Measurements from ENCODE around the gene IL36B. TPM values are rescaled to one million over a fixed set of nuclear protein-coding genes. Genes with fewer than 3 reads are reported as not detected.

The IL36B gene
- total and polyA plus RNA-seq, 2 donors (not counting 1 experiment from before 2014, with no cell fraction given): not detected

DNA sequence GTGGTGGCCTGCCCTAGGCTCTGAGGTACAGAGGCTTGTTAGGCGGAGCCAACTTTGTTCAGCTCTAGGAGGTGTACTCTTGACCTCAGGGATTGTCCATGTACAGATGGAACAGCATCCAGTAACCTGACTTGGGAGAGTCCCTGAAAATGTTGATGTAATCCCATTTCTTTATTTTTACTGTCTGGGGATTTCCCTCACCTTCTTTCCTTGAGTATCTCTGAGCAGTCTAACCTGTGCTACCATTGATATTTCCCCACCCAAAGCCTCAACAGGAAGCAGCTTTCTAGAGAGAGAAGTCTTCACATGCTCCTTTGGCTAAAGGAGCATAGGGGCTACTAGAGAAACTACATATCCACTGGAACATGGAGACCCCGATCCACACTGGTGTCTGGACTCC is 37.0 kb downstream of the IL36B start:
- Histone ChIP-seq H3K36me3 (replicated peaks in 1 of 2; ENCODE audit: control extremely low read depth in 1 of 2, control insufficient read depth in 1 of 2, extremely low read depth in 1 of 2, insufficient read depth in 2 of 2, low read length in 1 of 2) (no peaks in the 10 kb centered on the region), H2AFZ (ENCODE audit: insufficient read depth, low read depth, low read length, poor library complexity, severe bottlenecking) (no peak overlapping the region), H4K20me1 (ENCODE audit: control insufficient read depth, insufficient read depth, low read length, poor library complexity, severe bottlenecking) (no peaks in the 10 kb centered on the region), H3K4me1 (ENCODE audit: control insufficient read depth in 2 of 2, insufficient read depth in 2 of 2, low read length in 2 of 2) (no peaks in the 10 kb centered on the region), H3K4me2 (replicated peaks; ENCODE audit: low read depth, low read length, poor library complexity, severe bottlenecking) (no peak overlapping the region), H3K27ac (ENCODE audit: low read length in 2 of 2) (no peak overlapping the region), H3K27me3 (replicated peaks in 1 of 4; ENCODE audit: control extremely low read depth in 1 of 4, control insufficient read depth in 3 of 4, insufficient read depth in 4 of 4, low read length in 3 of 4) (peaks cover 0 to 17% (median 7%) of the 10 kb centered on the region in 4 experiments), H3K4me3 (ENCODE audit: control extremely low read depth in 1 of 5, extremely low read depth in 1 of 5, insufficient read depth in 1 of 5, low read depth in 2 of 5, low read length in 4 of 5) (no peak overlapping the region), H3K9ac (ENCODE audit: low read length) (no peak overlapping the region), H3K9me3 (ENCODE audit: control extremely low read depth in 1 of 3, control insufficient read depth in 2 of 3, insufficient read depth in 1 of 3, low read length in 2 of 3) (no peaks in the 10 kb centered on the region), H3K79me2 (ENCODE audit: control insufficient read depth, insufficient read depth, low read length) (no peaks in the 10 kb centered on the region)
- CTCF ChIA-PET: no interaction called here
- H3K27me3 Mint-ChIP-seq: peaks cover 58% of the 10 kb centered on the region
- 87% methylated on average over 2 of the region's 2 CpGs for WGBS (ENCODE audit: insufficient coverage)
- H3K27ac Mint-ChIP-seq: no peak overlapping the region
- peaks cover 7% of the 10 kb centered on the region for H3K9me3 Mint-ChIP-seq (ENCODE audit: insufficient read depth)
- DNase-seq: no peak
- POLR2A ChIA-PET: no interaction called here
- intact Hi-C loops (cut with micrococcal nuclease): no loop called here
- ATAC-seq (ENCODE audit: low read depth): no peak
- no peaks in the 10 kb centered on the region for H3K4me1 Mint-ChIP-seq
- H3K4me3 Mint-ChIP-seq: no peak overlapping the region
- no peak for TF ChIP-seq EZH2 (IDR thresholded peaks at IDR 0.05; ENCODE audit: borderline replicate concordance, insufficient read depth, low read depth, low read length, poor library complexity, severe bottlenecking)
- TF ChIP-seq, protein P1, sequence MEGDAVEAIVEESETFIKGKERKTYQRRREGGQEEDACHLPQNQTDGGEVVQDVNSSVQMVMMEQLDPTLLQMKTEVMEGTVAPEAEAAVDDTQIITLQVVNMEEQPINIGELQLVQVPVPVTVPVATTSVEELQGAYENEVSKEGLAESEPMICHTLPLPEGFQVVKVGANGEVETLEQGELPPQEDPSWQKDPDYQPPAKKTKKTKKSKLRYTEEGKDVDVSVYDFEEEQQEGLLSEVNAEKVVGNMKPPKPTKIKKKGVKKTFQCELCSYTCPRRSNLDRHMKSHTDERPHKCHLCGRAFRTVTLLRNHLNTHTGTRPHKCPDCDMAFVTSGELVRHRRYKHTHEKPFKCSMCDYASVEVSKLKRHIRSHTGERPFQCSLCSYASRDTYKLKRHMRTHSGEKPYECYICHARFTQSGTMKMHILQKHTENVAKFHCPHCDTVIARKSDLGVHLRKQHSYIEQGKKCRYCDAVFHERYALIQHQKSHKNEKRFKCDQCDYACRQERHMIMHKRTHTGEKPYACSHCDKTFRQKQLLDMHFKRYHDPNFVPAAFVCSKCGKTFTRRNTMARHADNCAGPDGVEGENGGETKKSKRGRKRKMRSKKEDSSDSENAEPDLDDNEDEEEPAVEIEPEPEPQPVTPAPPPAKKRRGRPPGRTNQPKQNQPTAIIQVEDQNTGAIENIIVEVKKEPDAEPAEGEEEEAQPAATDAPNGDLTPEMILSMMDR (IDR thresholded peaks at IDR 0.05): no peak

GRCh38 chr2:113015042-113015441 is 37.6 kb downstream of the IL36B start:
- no peaks in the 10 kb centered on the region for H3K4me1 ChIP-seq (ENCODE audit: control insufficient read depth in 2 of 2, insufficient read depth in 2 of 2, low read length in 2 of 2)
- H3K4me3 ChIP-seq (ENCODE audit: control extremely low read depth in 1 of 5, extremely low read depth in 1 of 5, insufficient read depth in 1 of 5, low read depth in 2 of 5, low read length in 4 of 5): no peak overlapping the region
- H3K9ac ChIP-seq (ENCODE audit: low read length): no peak overlapping the region
- H3K9me3 ChIP-seq (ENCODE audit: control extremely low read depth in 1 of 3, control insufficient read depth in 2 of 3, insufficient read depth in 1 of 3, low read length in 2 of 3): no peaks in the 10 kb centered on the region
- no peak for ATAC-seq (ENCODE audit: low read depth)
- intact Hi-C loops (cut with micrococcal nuclease): no loop called here
- peaks cover 0 to 17% (median 6%) of the 10 kb centered on the region in 4 experiments for H3K27me3 ChIP-seq (replicated peaks in 1 of 4; ENCODE audit: control extremely low read depth in 1 of 4, control insufficient read depth in 3 of 4, insufficient read depth in 4 of 4, low read length in 3 of 4)
- no peak overlapping the region for H3K27ac Mint-ChIP-seq
- H3K79me2 ChIP-seq (ENCODE audit: control insufficient read depth, insufficient read depth, low read length): no peaks in the 10 kb centered on the region
- no peak overlapping the region for H3K4me2 ChIP-seq (replicated peaks; ENCODE audit: low read depth, low read length, poor library complexity, severe bottlenecking)
- no peaks in the 10 kb centered on the region for H3K36me3 ChIP-seq (replicated peaks in 1 of 2; ENCODE audit: control extremely low read depth in 1 of 2, control insufficient read depth in 1 of 2, extremely low read depth in 1 of 2, insufficient read depth in 2 of 2, low read length in 1 of 2)
- DNase-seq: no peak
- no peak overlapping the region for H3K27ac ChIP-seq (ENCODE audit: low read length in 2 of 2)
- ChIA-PET POLR2A (no interaction called here), CTCF (no interaction called here)
- peaks cover 61% of the 10 kb centered on the region for H3K27me3 Mint-ChIP-seq
- H3K4me3 Mint-ChIP-seq: no peak overlapping the region
- WGBS (ENCODE audit: insufficient coverage): no CpG with 5 or more reads among the region's 1 CpG
- H2AFZ ChIP-seq (ENCODE audit: insufficient read depth, low read depth, low read length, poor library complexity, severe bottlenecking): no peak overlapping the region
- H3K4me1 Mint-ChIP-seq: no peaks in the 10 kb centered on the region
- TF ChIP-seq, protein P1 (IDR thresholded peaks at IDR 0.05): no peak
- TF ChIP-seq EZH2 (IDR thresholded peaks at IDR 0.05; ENCODE audit: borderline replicate concordance, insufficient read depth, low read depth, low read length, poor library complexity, severe bottlenecking): no peak
- peaks cover 7% of the 10 kb centered on the region for H3K9me3 Mint-ChIP-seq (ENCODE audit: insufficient read depth)
- no peaks in the 10 kb centered on the region for H4K20me1 ChIP-seq (ENCODE audit: control insufficient read depth, insufficient read depth, low read length, poor library complexity, severe bottlenecking)
